GM10266 (cell line): Measurements from ENCODE around the gene STRA6.

Experiments
- DNase-seq: peaks from one replicate; pipeline ENCODE4 v3.0.0; 2012; ENCODE audit errors: extremely low spot score
- TF ChIP-seq, protein P1 (sequence below): IDR thresholded peaks from 2 replicates; pipeline ENCODE4 v1.5.1; 2012; ENCODE audit warnings: mild to moderate bottlenecking, low read depth; ENCODE audit not compliant: control insufficient read depth, insufficient read depth; ENCODE audit errors: missing control alignments

The STRA6 gene

DNA sequence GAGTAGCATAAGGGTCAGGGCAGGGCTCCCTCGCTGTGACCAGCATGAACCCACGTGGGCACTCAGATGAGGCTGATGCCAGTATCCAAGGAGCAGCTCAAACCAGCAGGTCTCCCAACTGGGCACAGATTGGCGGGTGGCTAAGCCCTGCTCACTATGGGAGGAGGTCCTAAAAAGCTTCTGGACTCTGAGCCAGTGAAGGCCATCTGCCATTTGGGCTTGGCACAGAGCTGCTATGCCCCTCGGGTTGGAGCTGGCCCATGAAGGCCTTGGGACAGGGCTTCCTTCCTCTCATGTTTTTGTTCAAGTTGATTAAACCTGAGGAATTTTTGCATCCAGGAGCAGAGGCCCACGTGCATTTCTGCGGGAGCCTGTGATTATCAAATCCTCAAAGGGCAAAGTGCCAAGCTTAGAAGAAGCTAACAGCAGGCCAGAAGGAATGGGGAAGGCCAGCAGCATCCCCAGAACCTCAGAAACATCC is 4.3 kb upstream of the STRA6 start:
- TF ChIP-seq, protein P1, sequence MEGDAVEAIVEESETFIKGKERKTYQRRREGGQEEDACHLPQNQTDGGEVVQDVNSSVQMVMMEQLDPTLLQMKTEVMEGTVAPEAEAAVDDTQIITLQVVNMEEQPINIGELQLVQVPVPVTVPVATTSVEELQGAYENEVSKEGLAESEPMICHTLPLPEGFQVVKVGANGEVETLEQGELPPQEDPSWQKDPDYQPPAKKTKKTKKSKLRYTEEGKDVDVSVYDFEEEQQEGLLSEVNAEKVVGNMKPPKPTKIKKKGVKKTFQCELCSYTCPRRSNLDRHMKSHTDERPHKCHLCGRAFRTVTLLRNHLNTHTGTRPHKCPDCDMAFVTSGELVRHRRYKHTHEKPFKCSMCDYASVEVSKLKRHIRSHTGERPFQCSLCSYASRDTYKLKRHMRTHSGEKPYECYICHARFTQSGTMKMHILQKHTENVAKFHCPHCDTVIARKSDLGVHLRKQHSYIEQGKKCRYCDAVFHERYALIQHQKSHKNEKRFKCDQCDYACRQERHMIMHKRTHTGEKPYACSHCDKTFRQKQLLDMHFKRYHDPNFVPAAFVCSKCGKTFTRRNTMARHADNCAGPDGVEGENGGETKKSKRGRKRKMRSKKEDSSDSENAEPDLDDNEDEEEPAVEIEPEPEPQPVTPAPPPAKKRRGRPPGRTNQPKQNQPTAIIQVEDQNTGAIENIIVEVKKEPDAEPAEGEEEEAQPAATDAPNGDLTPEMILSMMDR: no peak
- no peak for DNase-seq

DNA sequence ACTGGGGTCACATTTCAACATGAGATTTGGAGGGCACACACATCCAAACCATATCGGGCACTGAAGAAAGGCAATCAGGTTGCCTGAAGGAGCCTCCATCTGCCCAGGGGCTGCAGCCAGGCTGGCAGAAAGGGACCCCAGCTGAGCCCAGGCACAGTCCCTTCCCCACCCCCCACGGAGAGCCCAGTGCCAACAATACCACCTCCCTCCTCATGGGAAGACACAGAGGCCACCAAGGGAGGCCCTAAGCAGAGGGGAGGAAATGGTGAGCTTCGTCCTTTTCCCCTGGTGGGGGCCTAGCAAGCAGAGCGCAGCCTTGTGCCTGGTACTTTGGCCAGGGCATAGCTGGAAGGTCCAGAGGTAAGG is 3.0 kb upstream of the STRA6 start:
- DNase-seq: no peak

DNA sequence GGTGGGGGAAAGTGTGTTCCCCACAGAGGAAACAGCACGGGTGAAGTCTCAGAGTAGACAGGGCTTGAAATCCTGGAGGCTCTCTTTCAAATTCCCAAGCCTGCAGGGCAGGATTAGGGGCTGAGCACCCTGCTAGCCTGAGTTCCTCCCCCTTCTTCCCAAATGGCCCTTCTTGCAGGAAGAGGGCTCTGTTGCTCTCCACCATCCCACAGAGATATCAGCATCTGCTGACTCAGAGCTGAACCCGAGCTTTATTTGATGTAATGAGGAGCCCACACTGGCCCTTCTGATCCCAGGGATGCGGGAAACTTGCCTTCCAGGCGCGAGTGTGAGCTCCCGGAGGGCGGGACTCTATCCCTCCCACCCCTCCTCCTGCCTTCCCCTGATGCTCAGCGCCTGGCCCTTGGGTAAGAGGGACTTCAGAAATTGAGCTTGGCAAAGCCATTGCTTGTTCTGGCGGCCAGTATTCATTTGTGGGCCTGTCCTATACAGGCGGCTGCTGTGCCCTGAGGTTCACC is 1.4 kb upstream of the STRA6 start:
- no peak for DNase-seq
- TF ChIP-seq, protein P1: no peak

More for the DNA sequence above, 3.0 kb upstream of the STRA6 start:
- TF ChIP-seq, protein P1: no peak

DNA sequence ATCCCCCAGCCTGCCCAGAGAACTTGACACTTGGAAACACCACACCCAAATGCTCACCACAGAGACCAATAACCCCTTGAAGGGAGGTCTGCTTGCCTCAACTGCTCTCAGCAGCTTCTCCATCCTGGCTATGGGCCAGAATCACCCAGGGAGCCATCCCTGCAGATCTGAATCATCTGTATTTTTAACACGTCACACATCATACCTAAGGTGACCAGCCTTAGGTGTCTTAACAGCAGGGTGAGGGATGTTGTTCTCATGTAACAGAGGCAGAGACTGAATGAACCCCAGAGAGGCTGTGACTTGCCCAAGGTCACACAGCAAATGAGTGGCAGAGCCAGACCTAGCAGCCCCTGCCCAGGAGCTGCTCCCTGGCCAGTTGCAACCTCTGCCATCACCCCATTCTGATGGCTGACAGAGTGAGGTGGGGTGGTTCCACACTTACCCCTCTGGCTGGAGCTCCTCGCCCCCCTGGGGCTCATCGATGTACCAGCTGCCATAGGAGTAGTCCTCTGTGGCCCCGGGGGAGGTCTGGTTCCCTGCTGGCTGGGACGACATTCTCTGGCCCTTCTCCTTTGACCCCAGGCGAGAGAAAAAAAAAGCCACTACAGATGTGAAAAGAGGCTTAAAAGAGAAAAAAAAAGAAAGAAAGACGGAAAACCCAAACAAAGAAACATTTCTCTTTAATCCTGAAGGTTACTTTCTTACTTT is 722 bp downstream of the STRA6 start:
- DNase-seq: no peak
- TF ChIP-seq, protein P1: no peak

DNA sequence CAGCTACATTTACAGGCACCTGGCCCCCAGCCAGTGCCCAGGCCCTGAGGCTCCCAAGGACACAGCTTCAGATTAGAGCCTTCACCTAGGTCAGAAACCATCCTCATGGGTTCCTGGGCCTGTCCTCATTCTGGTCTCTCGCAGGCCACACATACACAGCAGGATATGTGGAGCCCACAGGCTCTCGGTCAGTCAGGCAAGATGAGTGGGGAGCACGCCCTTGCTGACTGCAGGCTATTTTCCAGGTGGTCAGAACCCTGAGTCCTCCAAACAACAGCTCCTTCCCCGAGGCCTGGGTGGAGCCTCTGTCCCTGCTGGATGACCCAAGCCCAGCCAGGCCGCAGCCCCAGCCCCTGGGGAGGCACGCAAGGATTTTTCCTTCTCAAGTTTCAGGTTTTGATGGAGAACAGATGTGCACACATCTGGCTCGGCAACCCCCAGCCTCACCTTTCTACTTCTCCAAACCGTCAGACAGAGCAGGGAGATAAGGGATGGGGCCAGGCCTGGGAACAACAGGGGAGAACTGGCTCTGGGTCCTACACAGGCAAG is 1.6 kb downstream of the STRA6 start:
- TF ChIP-seq, protein P1: no peak
- no peak for DNase-seq

DNA sequence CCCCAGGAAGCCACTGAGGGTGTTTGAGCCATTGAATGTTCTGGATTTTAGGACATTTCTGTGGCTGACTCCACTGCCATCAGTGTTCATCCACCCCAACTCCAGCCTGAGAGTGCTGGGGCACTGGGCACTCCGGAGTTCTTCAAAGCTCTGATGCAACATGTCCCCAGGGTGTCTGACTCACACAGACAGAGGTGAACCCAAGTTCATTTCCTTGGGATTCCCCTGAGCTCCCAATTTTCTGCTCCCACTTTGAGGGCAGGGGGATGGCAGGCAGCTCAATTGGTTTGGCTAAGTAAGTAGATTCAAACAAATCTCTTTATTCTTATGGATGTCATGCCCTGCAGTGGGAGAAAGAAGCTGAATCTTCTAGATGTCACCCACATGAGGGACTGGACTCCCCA is 2.2 kb downstream of the STRA6 start:
- TF ChIP-seq, protein P1: no peak
- DNase-seq: no peak

DNA sequence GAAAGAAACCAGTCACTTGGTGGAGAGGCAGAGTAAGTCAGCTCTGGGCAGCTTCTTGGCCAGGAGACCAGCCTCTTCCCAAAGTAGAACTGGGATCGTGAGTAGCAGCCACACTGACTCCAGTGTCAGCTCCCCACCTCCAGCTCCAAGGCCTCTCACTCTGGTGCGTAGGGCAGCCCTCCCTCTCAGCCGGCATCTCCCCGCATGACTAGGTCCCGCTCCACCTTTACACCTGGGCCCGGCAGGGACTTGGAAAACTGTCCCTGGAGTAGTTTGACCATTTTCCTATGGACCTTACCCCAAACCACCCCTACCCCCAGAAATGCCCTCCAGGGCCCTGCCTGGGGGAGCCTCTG is 3.3 kb downstream of the STRA6 start:
- no peak for DNase-seq

More for the DNA sequence above, 3.3 kb downstream of the STRA6 start:
- TF ChIP-seq, protein P1: no peak
